CD14-positive monocyte (primary cell): ENCODE measurements around the gene SLC44A4. TPM values are rescaled to one million over a fixed set of nuclear protein-coding genes. Genes with fewer than 3 reads are reported as not detected.
A peak's percentile ranks its signal among the peaks of the same experiment; 100 is the strongest.
"Not testable (repeated sequence)": the region's sequence is repeated elsewhere in the genome, so short reads cannot be mapped to it uniquely, and the experiment has no call there.

Source experiments
- DNase-seq, 3 donors: peaks; one replicate each; pipeline ENCODE4 v3.0.0-alpha.2; 2011 to 2022
- H2AFZ ChIP-seq: 2 replicates; pipeline ENCODE4 v1.6.0; 2012; ENCODE audit warnings: mild to moderate bottlenecking, low read depth, low read length, inconsistent platforms; ENCODE audit not compliant: insufficient read depth, poor library complexity, severe bottlenecking
- H3K27ac ChIP-seq, 2 donors: 1 replicate in 1 of 2; 2 replicates in 1 of 2; pipeline ENCODE4 v1.5.1; 2012 to 2013; ENCODE audit warnings: low read length in 2 of 2, control low read depth in 1 of 2, inconsistent platforms in 1 of 2, low read depth in 1 of 2, mild to moderate bottlenecking in 1 of 2
- H3K27me3 ChIP-seq, 2 donors: one replicate each; pipeline versions ENCODE4 v1.6.0 to v1.6.1; 2011 to 2013; ENCODE audit warnings: low read length in 2 of 2; ENCODE audit not compliant: control insufficient read depth in 2 of 2, insufficient read depth in 2 of 2
- H3K36me3 ChIP-seq, 2 donors: replicated peaks in 1 of 2; 1 replicate in 1 of 2; 2 replicates in 1 of 2; pipeline versions ENCODE4 v1.5.1 to v1.6.1; 2012 to 2013; ENCODE audit warnings: low read length in 2 of 2, control low read depth in 1 of 2, inconsistent platforms in 1 of 2, mild to moderate bottlenecking in 1 of 2; ENCODE audit not compliant: insufficient read depth in 2 of 2, control insufficient read depth in 1 of 2
- H3K4me1 ChIP-seq, 2 donors: 1 replicate in 1 of 2; 2 replicates in 1 of 2; pipeline versions ENCODE4 v1.5.1 to v1.6.1; 2012 to 2013; ENCODE audit warnings: low read length in 2 of 2, control low read depth in 1 of 2, inconsistent platforms in 1 of 2, mild to moderate bottlenecking in 1 of 2, moderate library complexity in 1 of 2; ENCODE audit not compliant: insufficient read depth in 2 of 2, control insufficient read depth in 1 of 2
- H3K4me2 ChIP-seq: replicated peaks from 2 replicates; pipeline ENCODE3; 2012; ENCODE audit warnings: low read length, moderate library complexity, mild to moderate bottlenecking; ENCODE audit not compliant: poor library complexity, severe bottlenecking; ENCODE audit errors: extremely low read depth
- H3K4me3 ChIP-seq, 3 experiments: fragments of 200-600 bp in 1 of 3; sonication (generic) in 1 of 3; replicated peaks in 1 of 3; 1 replicate in 2 of 3; 2 replicates in 1 of 3; pipeline ENCODE4 v1.5.1; 2011 to 2013; ENCODE audit warnings: low read length in 3 of 3, mild to moderate bottlenecking in 3 of 3, control low read depth in 2 of 3, low read depth in 2 of 3, inconsistent platforms in 1 of 3, moderate library complexity in 1 of 3
- H3K79me2 ChIP-seq: 2 replicates; pipeline ENCODE4 v1.6.0; 2012; ENCODE audit warnings: mild to moderate bottlenecking, control low read depth, inconsistent platforms, low read length, moderate library complexity; ENCODE audit not compliant: insufficient read depth
- H3K9ac ChIP-seq: 2 replicates; pipeline ENCODE4 v1.6.0; 2017; ENCODE audit warnings: low read length, mild to moderate bottlenecking; ENCODE audit not compliant: insufficient read depth, poor library complexity, severe bottlenecking
- H3K9me3 ChIP-seq, 2 donors: replicated peaks in 1 of 2; 1 replicate in 1 of 2; 2 replicates in 1 of 2; pipeline versions ENCODE4 v1.5.1 to v1.6.1; 2012 to 2013; ENCODE audit warnings: low read length in 2 of 2, control low read depth in 1 of 2; ENCODE audit not compliant: control insufficient read depth in 1 of 2, insufficient read depth in 1 of 2
- H4K20me1 ChIP-seq: 2 replicates; pipeline ENCODE4 v1.6.0; 2012; ENCODE audit warnings: mild to moderate bottlenecking, low read length, control low read depth, moderate library complexity; ENCODE audit not compliant: insufficient read depth
- H3K27ac Mint-ChIP-seq, 7 donors: one replicate each; pipeline ENCODE4 v1.8.0; 2020; ENCODE audit warnings: mild to moderate bottlenecking in 7 of 7, mixed read lengths in 7 of 7, moderate library complexity in 6 of 7, inconsistent platforms in 2 of 7
- H3K27me3 Mint-ChIP-seq, 3 donors: one replicate each; pipeline ENCODE4 v1.8.0; 2021 to 2022; ENCODE audit warnings: low read depth in 3 of 3, mild to moderate bottlenecking in 3 of 3, mixed read lengths in 3 of 3, moderate library complexity in 3 of 3, inconsistent platforms in 1 of 3
- H3K36me3 Mint-ChIP-seq, 2 donors: one replicate each; pipeline ENCODE4 v1.8.0; 2020; ENCODE audit warnings: mixed read lengths in 2 of 2, inconsistent platforms in 1 of 2, mild to moderate bottlenecking in 1 of 2
- H3K4me1 Mint-ChIP-seq: one replicate; pipeline ENCODE4 v1.8.0; 2020; ENCODE audit warnings: mild to moderate bottlenecking, mixed read lengths
- H3K4me3 Mint-ChIP-seq, 2 donors: one replicate each; pipeline ENCODE4 v1.8.0; 2020; ENCODE audit warnings: mild to moderate bottlenecking in 2 of 2, mixed read lengths in 2 of 2, moderate library complexity in 1 of 2
- H3K9me3 Mint-ChIP-seq, 7 donors: one replicate each; pipeline ENCODE4 v1.8.0; 2020 to 2022; ENCODE audit warnings: mixed read lengths in 7 of 7, mild to moderate bottlenecking in 6 of 7, moderate library complexity in 6 of 7, inconsistent platforms in 2 of 7
- CTCF ChIP-seq: fragments of 200-600 bp; IDR thresholded peaks from one replicate; pipeline ENCODE4 v1.8.0; 2022; ENCODE audit warnings: antibody characterized with exemption, mild to moderate bottlenecking
- WGBS: methylation state at CpG from one replicate; pipeline ENCODE4 v1.1.5; 2013; ENCODE audit warnings: missing lambda C conversion rate; ENCODE audit not compliant: insufficient coverage; 5-methylcytosine and 5-hydroxymethylcytosine counted together
- intact Hi-C, 2 donors: fragments of 100-400 bp; cut with micrococcal nuclease; formaldehyde crosslinking; loops; one replicate each; pipeline versions ENCODE4 v1.15.0 to v1.15.1; 2023
- polyA plus RNA-seq, 3 donors: library from polyadenylated mRNA; depleted of rRNA in 1 of 3; unstranded in 2 of 3; stranded (reverse) in 1 of 3; fragments of 300-500 nt in 2 of 3; fragments of >200 nt in 1 of 3; fragmentation: Illumina TruSeq in 2 of 3; gene quantifications; 1 replicate in 2 of 3; 2 replicates in 1 of 3; pipeline ENCODE4 v1.2.3, GENCODE V29; 2012 to 2021

Gene SLC44A4
- polyA plus RNA-seq, 3 donors: 0.09 TPM; not detected in 2

GRCh38 chr6:31842053-31842452 lies 36.7 kb downstream of the SLC44A4 start:
- Histone ChIP-seq H3K27ac (no peak overlapping the region), H3K27me3 (no peaks in the 10 kb centered on the region), H3K9me3 (no peaks in the 10 kb centered on the region), H4K20me1 (peaks cover 41% of the 10 kb centered on the region), H3K4me1 (peaks cover 13 to 15% of the 10 kb centered on the region in 2 donors), H3K4me2 (no peak overlapping the region), H3K9ac (no peak overlapping the region), H2AFZ (no peak overlapping the region), H3K79me2 (peaks cover 22% of the 10 kb centered on the region), H3K36me3 (peaks cover 38 to 43% of the 10 kb centered on the region in 2 donors), H3K4me3 (no peak overlapping the region)
- Mint-ChIP-seq H3K4me3 (no peak overlapping the region), H3K4me1 (peaks cover 10% of the 10 kb centered on the region), H3K27ac (peak overlapping the region in 4 of 7 donors; percentile 35 to 86 (median 54)), H3K36me3 (peaks cover 33 to 54% of the 10 kb centered on the region in 2 donors), H3K9me3 (no peaks in the 10 kb centered on the region), H3K27me3 (peaks cover 0 to 2% (median 1%) of the 10 kb centered on the region in 3 donors)
- TF ChIP-seq CTCF: no peak
- intact Hi-C loops: no loop called here
- 86% methylated on average over 5 of the region's 9 CpGs for WGBS
- DNase-seq: no peak

DNA sequence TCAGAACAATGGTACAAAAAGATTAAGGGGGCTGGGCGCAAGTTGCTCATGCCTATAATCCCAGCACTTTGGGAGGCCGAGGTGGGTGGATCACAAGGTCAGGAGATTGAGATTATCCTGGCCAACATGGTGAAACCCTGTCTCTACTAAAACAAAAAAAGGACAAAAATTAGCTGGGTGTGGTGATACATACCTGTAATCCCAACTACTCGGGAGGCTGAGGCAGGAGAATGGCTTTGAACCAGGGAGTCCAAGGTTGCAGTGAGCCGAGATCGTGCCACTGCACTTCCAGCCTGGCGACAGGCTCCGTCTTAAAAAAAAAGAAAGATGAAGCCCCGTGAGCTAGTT lies 39.0 kb downstream of the SLC44A4 start:
- H3K36me3 Mint-ChIP-seq: peaks cover 37 to 64% of the 10 kb centered on the region in 2 donors
- DNase-seq, H3K4me3 Mint-ChIP-seq, H3K27ac ChIP-seq, H3K9me3 Mint-ChIP-seq, H3K4me2 ChIP-seq, H3K27me3 Mint-ChIP-seq, H3K4me3 ChIP-seq, H3K9me3 ChIP-seq, H3K27me3 ChIP-seq, H2AFZ ChIP-seq, H3K9ac ChIP-seq: not testable (repeated sequence)
- Histone ChIP-seq H3K79me2 (peaks cover 45% of the 10 kb centered on the region), H4K20me1 (peaks cover 51% of the 10 kb centered on the region), H3K36me3 (peaks cover 38 to 47% of the 10 kb centered on the region in 2 donors), H3K4me1 (peaks cover 27 to 35% of the 10 kb centered on the region in 2 donors)
- 100% methylated on average over 2 of the region's 8 CpGs for WGBS
- peak overlapping the region in 1 of 7 donors; percentile 25 for H3K27ac Mint-ChIP-seq
- intact Hi-C loops: loop anchor here (10.0 kb wide), 2 partner anchors 115 to 295 kb away; partner anchors contain the start of genes ATP6V1G2 (in 1 of the 2), DDAH2 (in 1 of the 2), DDX39B (in 1 of the 2) and LY6G6C (in 1 of the 2)
- H3K4me1 Mint-ChIP-seq: peaks cover 27% of the 10 kb centered on the region
